ENCODE results near the gene SMPD3.

SMPD3 gene

GRCh38 chr16:68432701-68433100 lies 15.6 kb downstream of the SMPD3 start:
- no peak for DNase-seq

- no peak for DNase-seq
These were observed 19.0 kb downstream of the SMPD3 start for GRCh38 chr16:68429076-68429854.

- no peak for DNase-seq
These were observed 20.5 kb downstream of the SMPD3 start for GRCh38 chr16:68427649-68428303.

- no peak for DNase-seq
These were observed 22.0 kb downstream of the SMPD3 start for GRCh38 chr16:68426347-68426652.

- DNase-seq: no peak
These were observed 22.6 kb downstream of the SMPD3 start for GRCh38 chr16:68425498-68426346.

- no peak for DNase-seq
These were observed 24.5 kb downstream of the SMPD3 start for GRCh38 chr16:68423771-68424170.

- DNase-seq: no peak
These were observed 25.8 kb downstream of the SMPD3 start for GRCh38 chr16:68422396-68422960.

GRCh38 chr16:68421076-68421475 lies 27.2 kb downstream of the SMPD3 start:
- no peak for DNase-seq

- no peak for DNase-seq
These were observed 27.9 kb downstream of the SMPD3 start for GRCh38 chr16:68420366-68420942.

- peak; percentile 25 for DNase-seq
These were observed 30.5 kb downstream of the SMPD3 start for GRCh38 chr16:68417711-68418301.

- no peak for DNase-seq
These were observed 32.0 kb downstream of the SMPD3 start for GRCh38 chr16:68416057-68417046.

- no peak for DNase-seq
These were observed 33.7 kb downstream of the SMPD3 start for GRCh38 chr16:68414581-68414980.

- DNase-seq: no peak
These were observed 36.2 kb downstream of the SMPD3 start for GRCh38 chr16:68412061-68412460.

- no peak for DNase-seq
These were observed 37.2 kb downstream of the SMPD3 start for GRCh38 chr16:68411086-68411485.

GRCh38 chr16:68408967-68409366 lies 39.3 kb downstream of the SMPD3 start:
- DNase-seq: no peak

- no peak for DNase-seq
These were observed 39.9 kb downstream of the SMPD3 start for GRCh38 chr16:68408428-68408827.

GRCh38 chr16:68406458-68407152 lies 41.7 kb downstream of the SMPD3 start:
- no peak for DNase-seq

- DNase-seq: no peak
These were observed 43.5 kb downstream of the SMPD3 start for GRCh38 chr16:68404736-68405345.

- no peak for DNase-seq
These were observed 44.6 kb downstream of the SMPD3 start for GRCh38 chr16:68403704-68404103.

GRCh38 chr16:68403177-68403576 lies 45.1 kb downstream of the SMPD3 start:
- DNase-seq: no peak

GRCh38 chr16:68402748-68403040 lies 45.6 kb downstream of the SMPD3 start:
- DNase-seq: no peak

All from OCI-M1 (cell line).